ENCODE data around the gene ELAC1.

ELAC1 gene

GRCh38 chr18:51017140-51017879 is 49.5 kb downstream of the ELAC1 start:
- H3K4me1 ChIP-seq (ENCODE audit: control insufficient read depth, insufficient read depth, low read length) = peaks cover 13% of the 10 kb centered on the region
- no peak overlapping the region for H3K9ac ChIP-seq (ENCODE audit: low read length)
- H3K36me3 ChIP-seq (ENCODE audit: control insufficient read depth, insufficient read depth, low read length) = no peaks in the 10 kb centered on the region
- no peak overlapping the region for H3K27ac ChIP-seq (ENCODE audit: low read depth, low read length)
- peaks cover 4% of the 10 kb centered on the region; the same call in 1 of the 2 replicates for H3K9me3 ChIP-seq (ENCODE audit: control insufficient read depth, insufficient read depth, low read depth, low read length)
- H3K4me3 ChIP-seq (ENCODE audit: low read depth, low read length) = no peak overlapping the region
- H3K27me3 ChIP-seq (ENCODE audit: control insufficient read depth, insufficient read depth, low read length) = no peaks in the 10 kb centered on the region

GRCh38 chr18:51020536-51020935 is 52.7 kb downstream of the ELAC1 start:
- Histone ChIP-seq H3K9me3 (ENCODE audit: control insufficient read depth, insufficient read depth, low read depth, low read length) (no peaks in the 10 kb centered on the region), H3K27me3 (ENCODE audit: control insufficient read depth, insufficient read depth, low read length) (no peaks in the 10 kb centered on the region), H3K27ac (ENCODE audit: low read depth, low read length) (no peak overlapping the region), H3K9ac (ENCODE audit: low read length) (no peak overlapping the region), H3K36me3 (ENCODE audit: control insufficient read depth, insufficient read depth, low read length) (peaks cover 3% of the 10 kb centered on the region; the same call in 1 of the 2 replicates), H3K4me3 (ENCODE audit: low read depth, low read length) (no peak overlapping the region), H3K4me1 (ENCODE audit: control insufficient read depth, insufficient read depth, low read length) (peaks cover 13% of the 10 kb centered on the region)

- Histone ChIP-seq H3K36me3 (ENCODE audit: control insufficient read depth, insufficient read depth, low read length) (peaks cover 3% of the 10 kb centered on the region), H3K27me3 (ENCODE audit: control insufficient read depth, insufficient read depth, low read length) (no peaks in the 10 kb centered on the region), H3K27ac (ENCODE audit: low read depth, low read length) (no peak overlapping the region)
These were observed 53.6 kb downstream of the ELAC1 start for GRCh38 chr18:51021226-51021965.

GRCh38 chr18:51025512-51025911 is 57.7 kb downstream of the ELAC1 start:
- no peak overlapping the region for H3K4me3 ChIP-seq (ENCODE audit: low read depth, low read length)
- no peak overlapping the region for H3K9ac ChIP-seq (ENCODE audit: low read length)
- peaks cover 3% of the 10 kb centered on the region for H3K36me3 ChIP-seq (ENCODE audit: control insufficient read depth, insufficient read depth, low read length)
- H3K4me1 ChIP-seq (ENCODE audit: control insufficient read depth, insufficient read depth, low read length) = peaks cover 17% of the 10 kb centered on the region
- H3K27me3 ChIP-seq (ENCODE audit: control insufficient read depth, insufficient read depth, low read length) = no peaks in the 10 kb centered on the region
- no peaks in the 10 kb centered on the region for H3K9me3 ChIP-seq (ENCODE audit: control insufficient read depth, insufficient read depth, low read depth, low read length)
- no peak overlapping the region for H3K27ac ChIP-seq (ENCODE audit: low read depth, low read length)

More at GRCh38 chr18:51021226-51021965, 53.6 kb downstream of the ELAC1 start:
- no peak overlapping the region for H3K4me3 ChIP-seq (ENCODE audit: low read depth, low read length)
- H3K9ac ChIP-seq (ENCODE audit: low read length) = no peak overlapping the region
- no peaks in the 10 kb centered on the region for H3K9me3 ChIP-seq (ENCODE audit: control insufficient read depth, insufficient read depth, low read depth, low read length)
- H3K4me1 ChIP-seq (ENCODE audit: control insufficient read depth, insufficient read depth, low read length) = peaks cover 13% of the 10 kb centered on the region

- H3K4me1 ChIP-seq (ENCODE audit: control insufficient read depth, insufficient read depth, low read length) = peaks cover 26% of the 10 kb centered on the region
- no peak overlapping the region for H3K9ac ChIP-seq (ENCODE audit: low read length)
- peak overlapping the region; percentile 19; the same call in 1 of the 2 replicates for H3K4me3 ChIP-seq (ENCODE audit: low read depth, low read length)
- H3K27ac ChIP-seq (ENCODE audit: low read depth, low read length) = no peak overlapping the region
- no peaks in the 10 kb centered on the region for H3K9me3 ChIP-seq (ENCODE audit: control insufficient read depth, insufficient read depth, low read depth, low read length)
- peaks cover 4% of the 10 kb centered on the region for H3K36me3 ChIP-seq (ENCODE audit: control insufficient read depth, insufficient read depth, low read length)
- no peaks in the 10 kb centered on the region for H3K27me3 ChIP-seq (ENCODE audit: control insufficient read depth, insufficient read depth, low read length)
These were observed 60.5 kb downstream of the ELAC1 start for GRCh38 chr18:51028201-51028805.

- Histone ChIP-seq H3K9me3 (ENCODE audit: control insufficient read depth, insufficient read depth, low read depth, low read length) (no peaks in the 10 kb centered on the region), H3K4me1 (ENCODE audit: control insufficient read depth, insufficient read depth, low read length) (peaks cover 31% of the 10 kb centered on the region), H3K27me3 (ENCODE audit: control insufficient read depth, insufficient read depth, low read length) (no peaks in the 10 kb centered on the region), H3K27ac (ENCODE audit: low read depth, low read length) (no peak overlapping the region), H3K4me3 (ENCODE audit: low read depth, low read length) (peak overlapping the region; percentile 90), H3K9ac (ENCODE audit: low read length) (peak overlapping the region; percentile 98), H3K36me3 (ENCODE audit: control insufficient read depth, insufficient read depth, low read length) (peaks cover 3% of the 10 kb centered on the region)
These were observed 61.5 kb downstream of the ELAC1 start for GRCh38 chr18:51029378-51029693.

- no peaks in the 10 kb centered on the region for H3K27me3 ChIP-seq (ENCODE audit: control insufficient read depth, insufficient read depth, low read length)
- H3K4me3 ChIP-seq (ENCODE audit: low read depth, low read length) = peak within 1 kb of the TSS; percentile 90
- peak within 1 kb of the TSS; percentile 98 for H3K9ac ChIP-seq (ENCODE audit: low read length)
- peaks cover 5% of the 10 kb centered on the region for H3K36me3 ChIP-seq (ENCODE audit: control insufficient read depth, insufficient read depth, low read length)
- H3K4me1 ChIP-seq (ENCODE audit: control insufficient read depth, insufficient read depth, low read length) = peaks cover 34% of the 10 kb centered on the region
- no peaks in the 10 kb centered on the region for H3K9me3 ChIP-seq (ENCODE audit: control insufficient read depth, insufficient read depth, low read depth, low read length)
- peak within 1 kb of the TSS; percentile 83; the same call in 1 of the 2 replicates for H3K27ac ChIP-seq (ENCODE audit: low read depth, low read length)
These were observed 62.1 kb downstream of the ELAC1 start, which contains the start of gene SMAD4 for GRCh38 chr18:51029694-51030536. TSS of gene SMAD4 (plus strand) at chr18:51030213. CDS start at chr18:51047047, 16,834 bp downstream.

GRCh38 chr18:51030537-51031258 is 62.9 kb downstream of the ELAC1 start:
- Histone ChIP-seq H3K4me1 (ENCODE audit: control insufficient read depth, insufficient read depth, low read length) (peaks cover 41% of the 10 kb centered on the region), H3K9me3 (ENCODE audit: control insufficient read depth, insufficient read depth, low read depth, low read length) (no peaks in the 10 kb centered on the region), H3K4me3 (ENCODE audit: low read depth, low read length) (peak overlapping the region; percentile 90), H3K27ac (ENCODE audit: low read depth, low read length) (no peak overlapping the region; the same call in 1 of the 2 replicates), H3K9ac (ENCODE audit: low read length) (peak overlapping the region; percentile 98), H3K36me3 (ENCODE audit: control insufficient read depth, insufficient read depth, low read length) (peaks cover 5% of the 10 kb centered on the region), H3K27me3 (ENCODE audit: control insufficient read depth, insufficient read depth, low read length) (no peaks in the 10 kb centered on the region)

- Histone ChIP-seq H3K27ac (ENCODE audit: low read depth, low read length) (peak overlapping the region; percentile 22; the same call in 1 of the 2 replicates), H3K9me3 (ENCODE audit: control insufficient read depth, insufficient read depth, low read depth, low read length) (no peaks in the 10 kb centered on the region), H3K36me3 (ENCODE audit: control insufficient read depth, insufficient read depth, low read length) (peaks cover 5% of the 10 kb centered on the region; the same call in 1 of the 2 replicates), H3K4me1 (ENCODE audit: control insufficient read depth, insufficient read depth, low read length) (peaks cover 46% of the 10 kb centered on the region), H3K27me3 (ENCODE audit: control insufficient read depth, insufficient read depth, low read length) (no peaks in the 10 kb centered on the region), H3K9ac (ENCODE audit: low read length) (no peak overlapping the region), H3K4me3 (ENCODE audit: low read depth, low read length) (peak overlapping the region; percentile 90)
These were observed 64.4 kb downstream of the ELAC1 start for GRCh38 chr18:51032193-51032592.

GRCh38 chr18:51037230-51037629 is 69.4 kb downstream of the ELAC1 start:
- Histone ChIP-seq H3K4me3 (ENCODE audit: low read depth, low read length) (no peak overlapping the region), H3K9ac (ENCODE audit: low read length) (no peak overlapping the region), H3K27me3 (ENCODE audit: control insufficient read depth, insufficient read depth, low read length) (no peaks in the 10 kb centered on the region), H3K4me1 (ENCODE audit: control insufficient read depth, insufficient read depth, low read length) (peaks cover 61% of the 10 kb centered on the region), H3K9me3 (ENCODE audit: control insufficient read depth, insufficient read depth, low read depth, low read length) (peaks cover 7% of the 10 kb centered on the region; the same call in 1 of the 2 replicates), H3K36me3 (ENCODE audit: control insufficient read depth, insufficient read depth, low read length) (peaks cover 5% of the 10 kb centered on the region; the same call in 1 of the 2 replicates), H3K27ac (ENCODE audit: low read depth, low read length) (0 out of 2 replicates have a peak overlapping the region, but pooled peaks have one; percentile 46)

Data from HUES6 (cell line).